Tibial nerve (tissue), 4 donors: ENCODE measurements around the gene UGT1A8. TPM values are rescaled to one million over a fixed set of nuclear protein-coding genes. Genes with fewer than 3 reads are reported as not detected.

Experiments used
- DNase-seq, 2 donors: peaks; one replicate each; pipeline ENCODE4 v3.0.0-alpha.2; 2019; ENCODE audit warnings: low spot score in 2 of 2
- H3K27ac ChIP-seq, 4 donors: fragments of 200-600 bp; sonication (generic) in 3 of 4; one replicate each; pipeline ENCODE4 v1.5.1; 2017 to 2019; ENCODE audit warnings: mild to moderate bottlenecking in 1 of 4
- H3K27me3 ChIP-seq, 2 donors: fragments of 200-600 bp; sonication (generic) in 1 of 2; one replicate each; pipeline versions ENCODE4 v1.5.1 to v1.6.0; 2017 to 2019
- H3K36me3 ChIP-seq, 3 donors: fragments of 200-600 bp; sonication (generic); one replicate each; pipeline ENCODE4 v1.5.1; 2018 to 2019
- H3K4me1 ChIP-seq, 4 donors: fragments of 200-600 bp; sonication (generic) in 3 of 4; one replicate each; pipeline ENCODE4 v1.5.1; 2017 to 2019
- H3K4me3 ChIP-seq, 4 donors: fragments of 200-600 bp; sonication (generic) in 3 of 4; one replicate each; pipeline ENCODE4 v1.5.1; 2017 to 2019; ENCODE audit warnings: mild to moderate bottlenecking in 1 of 4, moderate library complexity in 1 of 4
- H3K9me3 ChIP-seq, 4 donors: fragments of 200-600 bp; sonication (generic) in 3 of 4; one replicate each; pipeline ENCODE4 v1.5.1; 2017 to 2019
- EP300 ChIP-seq, 2 donors: sonication (generic); formaldehyde crosslinking; IDR thresholded peaks; one replicate each; pipeline ENCODE4 v1.6.1; 2017; ENCODE audit warnings: antibody characterized with exemption in 2 of 2, mild to moderate bottlenecking in 1 of 2
- POLR2A ChIP-seq, 2 donors: fragments of 450-650 bp; IDR thresholded peaks; one replicate each; pipeline ENCODE4 v1.6.1; 2017; ENCODE audit warnings: antibody characterized with exemption in 2 of 2, mild to moderate bottlenecking in 2 of 2, moderate library complexity in 2 of 2
- WGBS, 2 donors: methylation state at CpG; one replicate each; pipeline ENCODE4 v1.1.5; 2018; 5-methylcytosine and 5-hydroxymethylcytosine counted together
- total RNA-seq, 4 donors: library from RNA; depleted of rRNA; stranded (reverse); fragments of >200 nt; gene quantifications; one replicate each; pipeline ENCODE4 v1.1.0, GENCODE V29; 2016
- TF ChIP-seq, protein P1 (sequence below), 5 experiments: fragments of 200-600 bp in 3 of 5; fragments of 450-650 bp in 2 of 5; sonication (generic) in 3 of 5; IDR thresholded peaks; one replicate each; pipeline ENCODE4 v1.5.1; 2016 to 2019; ENCODE audit warnings: antibody characterized with exemption in 5 of 5, mild to moderate bottlenecking in 3 of 5, moderate library complexity in 2 of 5

UGT1A8 gene
- total RNA-seq, 4 donors from 2014 or later, result not detected

DNA sequence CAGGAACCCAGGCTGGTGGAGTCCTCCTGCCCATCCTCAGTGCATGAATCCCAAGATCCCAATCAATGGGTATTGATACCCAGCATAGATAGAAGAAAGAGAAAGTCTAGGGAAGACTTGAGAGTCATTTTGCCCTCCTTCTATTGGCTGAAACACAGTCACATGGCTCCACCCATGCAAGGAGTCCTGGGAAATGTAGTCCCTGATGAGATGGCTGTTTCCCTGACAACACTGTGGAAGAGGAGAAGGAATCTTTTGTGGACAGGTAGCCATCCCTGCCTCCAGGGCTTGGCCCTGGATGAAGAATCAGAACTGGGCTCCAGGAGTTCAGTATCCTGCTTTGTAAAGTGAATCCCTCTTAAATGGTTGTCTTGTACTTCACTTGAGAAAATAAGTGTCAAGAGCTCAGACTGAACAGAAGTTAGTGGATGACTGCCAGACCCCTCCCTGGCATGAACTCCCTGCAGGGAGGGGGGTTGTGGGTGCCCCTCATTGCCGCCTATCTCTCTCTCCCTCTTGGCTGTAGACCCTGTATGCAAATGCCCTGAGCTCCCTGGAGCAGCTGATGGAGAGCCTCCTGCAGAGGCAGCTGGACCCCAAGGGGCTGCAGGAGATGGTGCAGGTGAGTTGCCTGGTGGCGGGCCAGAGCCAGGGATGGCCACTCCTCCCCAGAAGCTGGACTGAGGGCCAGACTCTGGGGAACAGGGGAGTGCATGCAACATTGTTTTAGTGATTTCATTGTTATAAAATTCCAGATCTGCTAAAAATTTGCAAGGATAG, 196.8 kb downstream of the UGT1A8 start:
- H3K4me1 ChIP-seq, result no peaks in the 10 kb centered on the region
- H3K36me3 ChIP-seq, result no peaks in the 10 kb centered on the region
- no peak overlapping the region for H3K4me3 ChIP-seq
- 75 to 78% methylated on average over 1 to 2 of the region's 2 CpGs for WGBS, 2 donors
- no peaks in the 10 kb centered on the region for H3K27me3 ChIP-seq
- no peaks in the 10 kb centered on the region for H3K9me3 ChIP-seq
- DNase-seq, result no peak
- TF ChIP-seq EP300 (IDR thresholded peaks at IDR 0.05) (no peak), POLR2A (IDR thresholded peaks at IDR 0.05) (no peak)
- TF ChIP-seq, protein P1, sequence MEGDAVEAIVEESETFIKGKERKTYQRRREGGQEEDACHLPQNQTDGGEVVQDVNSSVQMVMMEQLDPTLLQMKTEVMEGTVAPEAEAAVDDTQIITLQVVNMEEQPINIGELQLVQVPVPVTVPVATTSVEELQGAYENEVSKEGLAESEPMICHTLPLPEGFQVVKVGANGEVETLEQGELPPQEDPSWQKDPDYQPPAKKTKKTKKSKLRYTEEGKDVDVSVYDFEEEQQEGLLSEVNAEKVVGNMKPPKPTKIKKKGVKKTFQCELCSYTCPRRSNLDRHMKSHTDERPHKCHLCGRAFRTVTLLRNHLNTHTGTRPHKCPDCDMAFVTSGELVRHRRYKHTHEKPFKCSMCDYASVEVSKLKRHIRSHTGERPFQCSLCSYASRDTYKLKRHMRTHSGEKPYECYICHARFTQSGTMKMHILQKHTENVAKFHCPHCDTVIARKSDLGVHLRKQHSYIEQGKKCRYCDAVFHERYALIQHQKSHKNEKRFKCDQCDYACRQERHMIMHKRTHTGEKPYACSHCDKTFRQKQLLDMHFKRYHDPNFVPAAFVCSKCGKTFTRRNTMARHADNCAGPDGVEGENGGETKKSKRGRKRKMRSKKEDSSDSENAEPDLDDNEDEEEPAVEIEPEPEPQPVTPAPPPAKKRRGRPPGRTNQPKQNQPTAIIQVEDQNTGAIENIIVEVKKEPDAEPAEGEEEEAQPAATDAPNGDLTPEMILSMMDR (IDR thresholded peaks at IDR 0.05), result no peak
- no peak overlapping the region for H3K27ac ChIP-seq

DNA sequence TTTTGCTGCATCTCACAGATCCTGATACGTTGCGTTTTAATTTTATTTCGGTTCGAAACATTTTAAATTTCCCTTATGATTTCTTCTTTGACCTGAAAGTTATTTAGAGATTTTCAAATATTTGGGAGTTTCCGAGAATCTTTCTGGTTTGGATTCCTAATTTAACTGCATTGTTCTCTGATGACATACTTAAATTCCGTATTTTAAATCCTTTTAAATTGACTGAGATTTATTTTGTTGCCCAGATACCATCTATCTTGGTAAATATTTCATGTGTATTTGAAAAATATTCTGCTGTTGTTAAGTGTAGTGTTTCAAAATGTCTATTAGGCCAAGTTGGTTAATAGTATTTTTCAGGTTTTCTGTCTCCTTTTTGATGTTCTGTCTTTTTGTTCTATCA, 198.4 kb downstream of the UGT1A8 start:
- Histone ChIP-seq H3K4me3 (no peak overlapping the region), H3K27ac (no peak overlapping the region), H3K27me3 (no peaks in the 10 kb centered on the region), H3K36me3 (no peaks in the 10 kb centered on the region), H3K4me1 (no peaks in the 10 kb centered on the region), H3K9me3 (no peaks in the 10 kb centered on the region)
- WGBS, 2 donors, result 60 to 69% methylated on average over 6 of the region's 6 CpGs
- TF ChIP-seq EP300 (IDR thresholded peaks at IDR 0.05) (no peak), POLR2A (IDR thresholded peaks at IDR 0.05) (no peak)
- TF ChIP-seq, protein P1 (IDR thresholded peaks at IDR 0.05), result no peak
- no peak for DNase-seq

DNA sequence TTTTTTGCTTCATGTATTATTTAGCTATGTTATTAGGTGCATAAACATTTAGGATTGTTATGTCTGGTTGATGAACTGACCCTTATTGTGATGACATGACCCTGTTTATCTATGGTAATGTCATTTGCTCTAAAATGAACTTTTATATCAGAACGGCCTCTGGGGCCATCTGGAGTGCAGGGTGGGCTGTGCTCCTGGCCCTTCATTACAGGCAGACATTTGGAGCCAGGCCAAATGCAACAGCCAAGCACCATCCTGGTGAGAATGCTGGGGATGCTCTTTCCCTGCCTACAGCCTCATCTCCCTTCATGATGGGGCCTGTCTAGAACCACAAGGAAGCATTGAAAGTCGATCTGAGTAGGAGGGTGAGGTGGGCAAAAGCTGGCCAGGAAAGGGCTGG, 198.9 kb downstream of the UGT1A8 start:
- no peak for TF ChIP-seq POLR2A (IDR thresholded peaks at IDR 0.05)
- TF ChIP-seq, protein P1 (IDR thresholded peaks at IDR 0.05), result no peak
- no peak for TF ChIP-seq EP300 (IDR thresholded peaks at IDR 0.05)
- H3K4me1 ChIP-seq, result no peaks in the 10 kb centered on the region
- no peak for DNase-seq
- WGBS, 2 donors, result 26 to 37% methylated on average over 2 of the region's 2 CpGs
- no peaks in the 10 kb centered on the region for H3K36me3 ChIP-seq
- H3K9me3 ChIP-seq, result no peaks in the 10 kb centered on the region
- no peak overlapping the region for H3K4me3 ChIP-seq
- H3K27me3 ChIP-seq, result no peaks in the 10 kb centered on the region
- H3K27ac ChIP-seq, result no peak overlapping the region

- Histone ChIP-seq H3K4me3 (no peak overlapping the region), H3K27ac (no peak overlapping the region), H3K4me1 (no peaks in the 10 kb centered on the region), H3K36me3 (no peaks in the 10 kb centered on the region), H3K27me3 (no peaks in the 10 kb centered on the region), H3K9me3 (no peaks in the 10 kb centered on the region)
- TF ChIP-seq POLR2A (IDR thresholded peaks at IDR 0.05), result no peak
- TF ChIP-seq, protein P1 (IDR thresholded peaks at IDR 0.05), result no peak
- TF ChIP-seq EP300 (IDR thresholded peaks at IDR 0.05), result no peak
- 52 to 63% methylated on average over 4 of the region's 4 CpGs for WGBS, 2 donors
- no peak for DNase-seq
These were observed 199.3 kb downstream of the UGT1A8 start for GRCh38 chr2:233816771-233817170.

DNA sequence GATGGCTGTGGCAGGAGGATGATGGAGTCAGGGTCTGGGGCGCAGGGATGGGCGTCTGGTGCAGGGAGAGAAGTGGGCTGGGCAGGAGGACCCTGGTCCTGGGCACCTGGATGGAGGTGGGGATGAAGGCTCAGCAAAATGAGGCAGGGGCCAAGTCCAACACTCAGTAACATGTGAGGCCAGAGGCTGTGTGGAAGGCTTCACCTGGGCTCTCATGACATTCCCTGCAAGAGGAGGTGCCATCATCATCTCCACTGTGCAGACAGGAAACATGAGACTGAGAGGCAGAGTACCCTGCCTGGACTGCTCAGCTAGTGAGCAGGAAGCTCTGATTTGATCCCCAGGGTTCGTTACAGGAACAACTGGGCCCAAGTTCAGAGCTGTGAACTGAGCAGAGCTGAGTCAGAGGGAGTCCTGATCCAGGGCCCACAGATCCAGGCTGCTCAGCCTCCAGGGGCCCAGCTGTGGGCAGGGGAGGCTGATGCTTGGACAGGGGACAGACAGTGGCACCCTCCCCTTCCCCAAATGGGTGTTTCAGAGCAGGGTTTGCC, 200.0 kb downstream of the UGT1A8 start:
- Histone ChIP-seq H3K27me3 (no peaks in the 10 kb centered on the region), H3K36me3 (no peaks in the 10 kb centered on the region), H3K4me3 (no peak overlapping the region), H3K4me1 (no peaks in the 10 kb centered on the region), H3K27ac (no peak overlapping the region), H3K9me3 (no peaks in the 10 kb centered on the region)
- TF ChIP-seq POLR2A (IDR thresholded peaks at IDR 0.05) (no peak), EP300 (IDR thresholded peaks at IDR 0.05) (no peak)
- TF ChIP-seq, protein P1 (IDR thresholded peaks at IDR 0.05), result no peak
- DNase-seq, result no peak
- 73 to 90% methylated on average over 3 of the region's 3 CpGs for WGBS, 2 donors
